ENCODE data around the gene CCDC24. TPM values are rescaled to one million over a fixed set of nuclear protein-coding genes. Genes with fewer than 3 reads are reported as not detected.
A peak's percentile ranks its signal among the peaks of the same experiment; 100 is the strongest.

Gene CCDC24
- total and polyA plus RNA-seq, 5 experiments from 2014 or later = 0.29 to 2.5 (median 1.3) TPM; not detected in 1

DNA sequence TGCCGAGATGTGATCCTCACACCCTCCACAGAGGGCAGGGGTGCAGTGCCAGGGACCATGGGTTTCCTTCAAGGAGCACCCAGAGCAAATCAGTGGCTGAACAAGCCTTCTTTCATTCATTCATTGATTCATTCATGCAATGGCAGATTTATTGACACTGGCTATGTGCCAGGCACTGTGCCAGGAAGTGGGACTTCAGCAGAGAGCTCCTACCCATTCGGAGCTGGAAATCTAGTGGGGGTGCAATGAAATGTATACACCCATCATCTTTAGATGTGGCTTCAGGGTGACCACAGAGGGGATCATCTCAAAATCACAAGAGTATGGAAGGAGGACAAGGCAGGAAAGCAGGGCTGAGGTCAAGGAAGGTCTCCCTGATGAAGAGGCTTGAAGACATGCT, 21.0 kb downstream of the CCDC24 start:
- peak overlapping the region in 1 of 10 donors; percentile 2 for H3K27ac Mint-ChIP-seq
- H3K4me3 Mint-ChIP-seq = peak overlapping the region in 2 of 10 donors; percentile 2 to 10
- ATAC-seq (peak in 1 of 2 donors; percentile 25), DNase-seq (no peak)
- no peaks in the 10 kb centered on the region for H3K27me3 Mint-ChIP-seq
- no peaks in the 10 kb centered on the region for H3K9me3 Mint-ChIP-seq
- H3K4me1 Mint-ChIP-seq = peaks cover 10 to 25% (median 17%) of the 10 kb centered on the region in 4 donors
- POLR2A ChIA-PET = no interaction called here
- H3K36me3 Mint-ChIP-seq = no peaks in the 10 kb centered on the region

DNA sequence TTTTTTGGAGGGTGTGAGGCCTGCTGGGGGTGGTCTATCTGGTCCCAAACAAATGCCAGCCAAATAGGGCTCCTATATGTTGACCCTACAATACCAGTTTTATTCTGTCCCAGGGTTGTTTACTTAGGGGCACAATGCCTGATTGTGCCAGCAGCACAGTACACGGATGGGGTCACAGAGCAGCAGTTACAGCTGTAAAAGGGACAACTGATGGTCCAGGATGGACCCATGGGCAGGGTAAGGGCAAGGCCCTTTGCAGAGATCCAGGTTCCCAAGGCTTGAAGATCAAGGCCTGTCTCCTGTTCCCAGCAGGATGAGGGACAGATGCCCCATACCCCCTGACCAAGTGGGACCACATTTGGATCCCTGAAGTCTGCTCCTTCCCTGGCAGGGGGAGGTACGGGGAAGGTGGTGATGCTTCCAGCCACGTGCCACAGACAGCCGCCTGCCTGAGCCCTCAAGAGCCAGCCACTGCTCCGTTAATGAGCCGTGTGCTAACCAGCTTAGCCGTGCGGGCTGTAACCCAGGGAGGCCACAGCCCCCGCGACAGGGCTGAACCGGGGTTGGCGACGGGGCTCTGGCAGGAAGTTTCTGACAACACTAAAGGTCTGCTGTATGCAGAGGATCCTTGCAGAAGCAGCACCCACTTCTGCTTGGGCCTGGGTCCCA, 21.7 kb downstream of the CCDC24 start:
- Mint-ChIP-seq H3K36me3 (no peaks in the 10 kb centered on the region), H3K27ac (peak overlapping the region in 2 of 10 donors; percentile 23 to 59), H3K9me3 (no peaks in the 10 kb centered on the region), H3K4me1 (peaks cover 10 to 25% (median 17%) of the 10 kb centered on the region in 4 donors), H3K27me3 (no peaks in the 10 kb centered on the region), H3K4me3 (no peak overlapping the region)
- peak; percentile 54 to 77 for ATAC-seq
- DNase-seq = peak in 2 of 10 donors; percentile 11 to 28
- POLR2A ChIA-PET = no interaction called here

DNA sequence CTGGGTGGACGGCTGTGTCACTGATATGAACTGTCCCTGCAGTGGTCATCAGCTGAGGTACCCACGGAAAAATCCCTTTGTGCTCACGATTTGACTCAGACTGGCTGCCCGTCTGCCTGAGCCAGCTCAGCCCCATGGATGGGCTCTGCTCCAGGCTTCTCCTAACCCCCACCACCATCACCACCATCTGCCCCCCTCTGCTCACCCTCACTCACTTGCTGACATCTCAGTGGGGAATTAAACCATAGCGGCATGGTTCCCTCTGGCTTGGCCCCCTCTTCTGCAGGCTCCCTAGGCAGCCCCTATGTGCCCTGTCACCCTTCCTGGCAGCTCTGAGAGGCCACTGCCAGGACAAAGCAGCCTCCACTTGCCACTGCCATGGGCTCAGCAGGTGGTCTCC, 22.6 kb downstream of the CCDC24 start:
- H3K36me3 Mint-ChIP-seq = no peaks in the 10 kb centered on the region

DNA sequence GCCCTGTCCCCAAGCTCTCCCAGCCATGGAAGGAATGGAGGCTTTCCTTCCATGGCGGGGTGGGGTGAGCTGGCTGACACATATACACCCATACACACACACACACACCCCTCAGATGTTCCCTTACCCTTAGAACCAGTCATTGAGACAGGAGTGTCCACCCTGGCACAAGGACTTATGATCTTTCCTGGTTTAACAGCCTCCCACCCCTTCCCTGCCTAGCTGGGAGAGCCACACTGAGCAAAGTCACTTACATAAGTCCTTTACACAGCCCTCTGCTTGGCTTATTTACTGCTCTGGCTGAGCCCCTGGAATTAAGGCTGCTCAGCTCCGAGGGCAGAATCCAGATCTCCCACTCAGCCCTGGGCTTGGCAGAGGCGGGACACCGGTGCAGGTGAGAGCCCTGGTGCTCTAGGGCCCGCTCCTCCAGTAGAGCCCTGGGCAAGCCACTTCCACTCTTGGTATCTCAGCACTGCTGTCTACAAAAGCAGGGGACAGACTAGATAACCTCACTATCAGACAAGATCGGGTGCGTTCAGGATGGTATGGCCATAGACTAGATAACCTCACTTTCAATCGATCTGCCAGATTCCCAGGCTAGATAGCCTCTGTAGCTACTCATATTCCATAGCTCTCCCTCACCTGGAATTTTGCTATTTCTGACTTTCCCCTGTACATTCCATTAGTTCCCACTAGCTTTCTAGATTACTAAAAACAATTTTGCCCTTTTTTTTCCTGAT, 23.1 kb downstream of the CCDC24 start:
- no peaks in the 10 kb centered on the region for H3K9me3 Mint-ChIP-seq
- POLR2A ChIA-PET = no interaction called here
- no peaks in the 10 kb centered on the region for H3K36me3 Mint-ChIP-seq

More for the DNA sequence above, 22.6 kb downstream of the CCDC24 start:
- no peak for ATAC-seq
- POLR2A ChIA-PET = no interaction called here
- Mint-ChIP-seq H3K4me3 (peak overlapping the region in 1 of 10 donors; percentile 19), H3K9me3 (no peaks in the 10 kb centered on the region), H3K27ac (peak overlapping the region in 3 of 10 donors; percentile 23 to 57 (median 52)), H3K4me1 (peaks cover 10 to 25% (median 16%) of the 10 kb centered on the region in 4 donors), H3K27me3 (no peaks in the 10 kb centered on the region)
- DNase-seq = no peak

DNA sequence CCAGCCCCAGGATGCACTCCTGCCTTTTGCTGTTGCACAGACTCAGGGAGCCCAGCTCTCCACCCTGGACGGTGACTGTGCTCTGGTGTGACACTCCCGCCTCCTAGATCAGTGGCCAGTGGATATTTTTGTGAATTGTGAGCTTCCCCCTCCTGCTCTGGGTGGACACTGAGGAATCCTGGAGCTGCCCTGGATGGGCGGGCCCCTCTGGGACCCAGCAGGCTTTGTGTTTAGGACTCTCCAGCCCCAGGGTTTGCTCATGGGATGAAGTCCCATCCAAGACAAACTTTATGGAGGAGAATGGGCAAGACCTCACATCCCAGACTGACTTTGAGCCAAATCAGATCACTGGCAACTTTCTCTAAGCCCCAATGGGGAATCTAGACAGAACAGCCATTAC, 23.8 kb downstream of the CCDC24 start:
- H3K4me1 Mint-ChIP-seq = peaks cover 10 to 25% (median 16%) of the 10 kb centered on the region in 4 donors
- POLR2A ChIA-PET = no interaction called here

More for the DNA sequence above, 23.1 kb downstream of the CCDC24 start:
- ATAC-seq = no peak
- peak overlapping the region in 3 of 10 donors; percentile 0 to 50 (median 23) for H3K27ac Mint-ChIP-seq
- H3K27me3 Mint-ChIP-seq = no peaks in the 10 kb centered on the region
- H3K4me1 Mint-ChIP-seq = peaks cover 10 to 25% (median 16%) of the 10 kb centered on the region in 4 donors
- no peak overlapping the region for H3K4me3 Mint-ChIP-seq
- DNase-seq = no peak

DNA sequence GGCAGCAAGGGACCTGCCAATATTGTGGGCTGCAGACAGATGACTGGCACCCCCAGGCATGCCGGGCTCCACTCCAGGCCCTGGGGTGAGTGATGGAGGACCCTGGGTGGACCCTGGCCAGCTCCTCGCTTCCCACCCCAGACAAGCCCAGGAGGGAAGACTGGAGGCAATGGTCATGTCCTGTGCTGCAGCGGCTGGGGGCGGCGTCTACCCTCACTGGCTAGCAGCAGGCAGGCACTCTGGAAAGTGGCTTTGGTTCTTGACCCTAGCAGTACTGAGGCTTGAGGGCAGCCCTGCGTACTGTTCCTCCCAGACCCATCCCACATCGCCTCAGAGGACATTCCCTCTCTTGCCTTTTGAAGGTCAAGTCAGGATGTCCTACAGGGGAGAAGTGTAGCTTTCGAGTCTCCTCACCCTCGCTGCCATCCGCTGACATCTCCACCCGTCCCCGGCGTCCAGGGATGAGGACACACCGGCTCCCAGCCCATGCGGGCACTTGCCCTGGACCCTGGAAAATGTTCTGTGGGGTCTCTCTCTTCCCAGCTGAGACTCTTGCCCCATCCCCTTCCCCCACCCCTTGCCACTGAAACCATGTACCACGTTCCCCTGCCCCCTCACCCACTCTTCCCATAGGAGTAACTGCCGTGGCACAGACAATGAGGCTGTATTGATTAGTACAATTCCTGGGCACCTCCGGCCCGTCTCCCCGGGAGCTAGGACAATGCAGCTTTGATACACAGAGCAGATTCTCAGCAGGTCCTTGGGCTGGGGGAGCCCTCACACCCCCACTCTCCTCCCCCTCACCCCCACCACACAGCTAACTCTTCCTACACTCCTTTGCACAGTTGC, 24.9 kb downstream of the CCDC24 start:
- H3K27ac Mint-ChIP-seq = peak overlapping the region in 1 of 10 donors; percentile 9
- H3K4me1 Mint-ChIP-seq = peaks cover 10 to 25% (median 16%) of the 10 kb centered on the region in 4 donors
- ATAC-seq (no peak), DNase-seq (no peak)
- no peaks in the 10 kb centered on the region for H3K36me3 Mint-ChIP-seq
- H3K4me3 Mint-ChIP-seq = no peak overlapping the region
- no peaks in the 10 kb centered on the region for H3K27me3 Mint-ChIP-seq
- POLR2A ChIA-PET = no interaction called here
- H3K9me3 Mint-ChIP-seq = no peaks in the 10 kb centered on the region

More for the DNA sequence above, 23.8 kb downstream of the CCDC24 start:
- Mint-ChIP-seq H3K36me3 (no peaks in the 10 kb centered on the region), H3K27me3 (no peaks in the 10 kb centered on the region), H3K9me3 (no peaks in the 10 kb centered on the region), H3K27ac (peak overlapping the region in 2 of 10 donors; percentile 15 to 67), H3K4me3 (no peak overlapping the region)
- DNase-seq (no peak), ATAC-seq (no peak)

DNA sequence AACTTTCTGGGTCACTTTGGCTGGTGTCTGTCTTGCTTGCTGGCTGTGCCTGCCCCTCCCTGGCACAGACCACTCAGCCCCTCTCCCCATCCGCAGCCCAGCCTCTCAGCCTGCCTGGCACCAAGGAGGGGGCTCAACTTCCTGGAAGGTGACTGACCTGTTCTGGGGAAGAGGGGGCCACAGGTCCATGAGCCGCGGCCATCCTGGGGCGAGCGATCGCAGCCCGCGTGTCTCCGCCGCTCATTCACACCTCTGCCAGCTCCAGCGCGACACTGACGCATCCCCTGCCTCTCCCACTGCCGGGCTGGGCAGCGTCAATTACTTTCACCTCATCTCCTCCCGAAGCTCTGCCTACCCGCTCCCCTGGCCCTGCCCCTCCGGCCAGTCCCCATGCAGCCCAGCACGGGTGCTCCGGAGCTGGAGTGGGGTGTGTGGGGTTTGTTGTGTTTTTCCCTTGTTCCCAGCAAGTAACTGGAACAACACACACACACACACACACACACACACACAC, 25.5 kb downstream of the CCDC24 start:
- Mint-ChIP-seq H3K4me3 (no peak overlapping the region), H3K27ac (no peak overlapping the region), H3K27me3 (no peaks in the 10 kb centered on the region), H3K36me3 (no peaks in the 10 kb centered on the region), H3K4me1 (peaks cover 10 to 25% (median 16%) of the 10 kb centered on the region in 4 donors), H3K9me3 (no peaks in the 10 kb centered on the region)
- DNase-seq (no peak), ATAC-seq (no peak)
- POLR2A ChIA-PET = no interaction called here

DNA sequence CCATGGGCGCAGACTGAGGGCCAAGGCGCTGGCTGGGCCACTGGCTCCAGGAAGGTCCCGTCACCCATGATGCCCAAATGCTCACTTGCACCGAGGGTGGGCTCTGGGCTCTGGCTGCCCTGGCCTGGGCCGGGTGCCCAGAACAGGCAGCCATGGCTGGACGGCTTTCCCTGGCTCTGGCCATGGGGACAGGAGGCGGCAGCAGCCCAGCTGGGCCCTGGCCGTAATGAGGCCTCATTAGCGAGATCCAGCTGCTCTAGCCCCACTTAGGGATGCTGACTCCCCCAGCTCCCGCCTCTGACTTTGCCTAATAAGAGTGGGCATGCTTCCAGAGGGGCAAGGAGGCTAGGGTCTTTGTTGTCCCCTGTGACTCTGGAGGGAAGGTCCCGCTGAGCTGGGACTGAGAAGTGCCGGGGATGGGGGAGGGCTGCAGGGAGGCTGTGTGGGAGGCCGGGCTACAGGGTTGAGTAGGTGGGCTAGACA, 28.1 kb downstream of the CCDC24 start:
- no peak overlapping the region for H3K27ac Mint-ChIP-seq
- peaks cover 0 to 1% (median 0%) of the 10 kb centered on the region in 4 donors for H3K4me1 Mint-ChIP-seq
- H3K4me3 Mint-ChIP-seq = no peak overlapping the region
- H3K27me3 Mint-ChIP-seq = no peaks in the 10 kb centered on the region
- POLR2A ChIA-PET = no interaction called here
- DNase-seq (no peak), ATAC-seq (no peak)
- no peaks in the 10 kb centered on the region for H3K36me3 Mint-ChIP-seq
- no peaks in the 10 kb centered on the region for H3K9me3 Mint-ChIP-seq

DNA sequence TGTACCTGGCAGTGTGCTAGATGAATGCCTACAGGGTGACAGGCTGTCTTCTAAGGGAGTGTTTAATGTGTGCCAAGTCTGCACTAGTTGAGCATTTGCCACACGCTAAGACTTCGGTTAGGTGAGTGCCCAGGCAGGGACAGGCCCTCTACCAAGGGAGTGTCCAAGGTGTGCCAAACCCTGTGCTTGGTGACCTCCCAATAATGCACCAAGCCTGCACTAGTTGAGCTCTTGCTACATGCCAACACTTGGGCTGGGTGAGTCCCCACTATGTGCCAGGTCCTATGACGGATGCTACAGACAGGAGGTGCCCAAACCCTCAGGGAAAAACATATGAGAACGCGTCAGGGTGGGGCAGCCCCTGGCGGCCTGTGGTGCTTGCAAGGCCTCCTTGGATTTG, 29.1 kb downstream of the CCDC24 start:
- no peaks in the 10 kb centered on the region for H3K36me3 Mint-ChIP-seq

DNA sequence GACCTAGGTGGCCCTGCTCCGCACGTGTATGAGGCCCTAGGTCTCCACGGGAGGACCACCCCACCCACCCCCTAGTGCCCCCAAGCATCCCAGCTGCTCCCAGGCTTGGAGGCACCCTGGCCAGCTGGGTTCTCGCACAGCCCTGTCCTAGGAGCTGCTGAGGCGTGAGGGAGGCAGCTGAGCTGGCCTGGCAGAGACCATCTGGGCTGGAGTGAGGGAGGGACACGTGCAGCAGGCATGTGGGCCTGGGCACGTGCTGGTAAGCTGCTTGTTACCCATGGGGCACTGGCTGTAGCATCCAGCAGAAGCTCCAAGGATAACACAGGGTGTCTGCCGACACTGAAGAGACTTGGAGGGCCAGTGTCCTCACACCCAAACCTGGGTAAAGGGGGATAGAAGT, 29.8 kb downstream of the CCDC24 start:
- Mint-ChIP-seq H3K4me3 (no peak overlapping the region), H3K4me1 (no peaks in the 10 kb centered on the region), H3K9me3 (no peaks in the 10 kb centered on the region), H3K27me3 (no peaks in the 10 kb centered on the region), H3K36me3 (no peaks in the 10 kb centered on the region), H3K27ac (no peak overlapping the region)
- ATAC-seq (no peak), DNase-seq (no peak)
- POLR2A ChIA-PET = no interaction called here

More for the DNA sequence above, 29.1 kb downstream of the CCDC24 start:
- no peak for ATAC-seq
- DNase-seq = no peak
- no peaks in the 10 kb centered on the region for H3K9me3 Mint-ChIP-seq
- no peak overlapping the region for H3K4me3 Mint-ChIP-seq
- H3K4me1 Mint-ChIP-seq = no peaks in the 10 kb centered on the region
- POLR2A ChIA-PET = interaction anchor here (0.5 kb wide), 1 partner anchor 441 kb away, joined by 6 read pairs; no protein-coding TSS in a partner anchor
- H3K27me3 Mint-ChIP-seq = no peaks in the 10 kb centered on the region
- H3K27ac Mint-ChIP-seq = no peak overlapping the region

DNA sequence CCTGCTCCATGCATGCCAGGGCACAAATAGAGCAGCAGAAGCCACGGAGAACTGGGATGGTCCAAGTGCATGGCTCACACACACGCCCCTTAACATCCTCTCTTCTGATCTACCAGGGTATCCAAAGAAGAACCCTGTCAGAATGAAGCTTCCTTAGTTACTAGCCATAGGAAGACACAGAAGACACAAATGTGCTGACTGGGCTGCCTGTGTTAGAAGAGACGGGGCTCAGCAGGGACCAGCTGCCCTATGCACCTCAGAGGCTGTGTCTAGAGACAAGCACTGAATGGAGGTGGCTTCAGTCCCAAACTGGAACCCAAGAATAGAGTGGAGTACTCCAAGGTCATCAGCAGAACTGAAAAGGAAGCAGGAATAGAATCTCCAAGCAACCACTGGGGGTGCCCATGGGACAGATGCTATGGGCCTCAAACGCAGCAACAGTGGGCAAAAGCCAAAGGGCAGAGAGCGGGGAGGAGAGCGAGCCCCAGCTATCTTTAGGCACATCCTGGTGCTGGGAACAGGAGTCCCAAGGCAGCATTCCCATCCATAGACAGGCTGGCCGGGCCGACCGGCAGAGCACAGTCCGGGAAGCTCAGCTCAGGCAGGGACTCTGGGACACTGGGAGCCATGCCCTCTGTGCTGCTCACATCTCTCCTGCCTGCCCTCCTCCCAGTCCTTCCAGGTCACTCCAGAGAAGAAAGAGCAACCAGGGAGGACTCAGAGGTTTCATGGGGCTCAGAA, 30.4 kb downstream of the CCDC24 start:
- Mint-ChIP-seq H3K27me3 (no peaks in the 10 kb centered on the region), H3K9me3 (no peaks in the 10 kb centered on the region), H3K4me1 (no peaks in the 10 kb centered on the region), H3K36me3 (no peaks in the 10 kb centered on the region), H3K4me3 (no peak overlapping the region), H3K27ac (peak overlapping the region in 1 of 10 donors; percentile 7)
- ATAC-seq (no peak), DNase-seq (no peak)
- POLR2A ChIA-PET = no interaction called here

Measured in naive thymus-derived CD8-positive, alpha-beta T cell (primary cell).